Measurements from ENCODE around the gene MGST2. TPM values are rescaled to one million over a fixed set of nuclear protein-coding genes. Genes with fewer than 3 reads are reported as not detected.

The MGST2 gene
- total and polyA plus RNA-seq, 2 experiments from 2014 or later, result 4.6 to 19.1 TPM

DNA sequence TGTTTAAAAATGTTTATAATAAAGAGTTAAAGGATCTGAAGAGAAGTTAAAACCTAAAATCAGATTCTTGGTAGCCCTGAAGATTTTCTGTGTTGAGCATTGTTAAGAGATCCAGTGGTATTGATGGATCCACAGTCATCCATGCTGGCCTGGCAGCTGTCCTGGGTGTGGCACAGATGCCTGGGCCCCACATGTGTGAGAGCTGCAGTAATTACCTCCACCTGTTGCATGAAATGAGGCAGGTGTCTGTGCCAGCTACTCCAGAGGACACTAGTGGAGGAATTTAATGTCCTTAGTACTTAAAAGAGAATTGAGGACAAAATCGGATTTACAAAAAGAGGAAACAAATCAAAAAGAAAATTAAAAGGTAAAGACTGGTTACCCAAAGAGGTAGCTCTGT is 44.0 kb downstream of the MGST2 start (continued):
- no peak for TF ChIP-seq ZNF331 (CRISPR knock-in tag; IDR thresholded peaks at IDR 0.05; ENCODE audit: low read depth)
- TF ChIP-seq, protein P1, sequence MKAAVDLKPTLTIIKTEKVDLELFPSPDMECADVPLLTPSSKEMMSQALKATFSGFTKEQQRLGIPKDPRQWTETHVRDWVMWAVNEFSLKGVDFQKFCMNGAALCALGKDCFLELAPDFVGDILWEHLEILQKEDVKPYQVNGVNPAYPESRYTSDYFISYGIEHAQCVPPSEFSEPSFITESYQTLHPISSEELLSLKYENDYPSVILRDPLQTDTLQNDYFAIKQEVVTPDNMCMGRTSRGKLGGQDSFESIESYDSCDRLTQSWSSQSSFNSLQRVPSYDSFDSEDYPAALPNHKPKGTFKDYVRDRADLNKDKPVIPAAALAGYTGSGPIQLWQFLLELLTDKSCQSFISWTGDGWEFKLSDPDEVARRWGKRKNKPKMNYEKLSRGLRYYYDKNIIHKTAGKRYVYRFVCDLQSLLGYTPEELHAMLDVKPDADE (IDR thresholded peaks at IDR 0.05), result no peak
- no peak for TF ChIP-seq CREB1 (CRISPR knock-in tag; IDR thresholded peaks at IDR 0.05; ENCODE audit: low read depth)
- TF ChIP-seq NANOG (IDR thresholded peaks at IDR 0.05; ENCODE audit: borderline replicate concordance), result no peak
- TF ChIP-seq, protein P2, sequence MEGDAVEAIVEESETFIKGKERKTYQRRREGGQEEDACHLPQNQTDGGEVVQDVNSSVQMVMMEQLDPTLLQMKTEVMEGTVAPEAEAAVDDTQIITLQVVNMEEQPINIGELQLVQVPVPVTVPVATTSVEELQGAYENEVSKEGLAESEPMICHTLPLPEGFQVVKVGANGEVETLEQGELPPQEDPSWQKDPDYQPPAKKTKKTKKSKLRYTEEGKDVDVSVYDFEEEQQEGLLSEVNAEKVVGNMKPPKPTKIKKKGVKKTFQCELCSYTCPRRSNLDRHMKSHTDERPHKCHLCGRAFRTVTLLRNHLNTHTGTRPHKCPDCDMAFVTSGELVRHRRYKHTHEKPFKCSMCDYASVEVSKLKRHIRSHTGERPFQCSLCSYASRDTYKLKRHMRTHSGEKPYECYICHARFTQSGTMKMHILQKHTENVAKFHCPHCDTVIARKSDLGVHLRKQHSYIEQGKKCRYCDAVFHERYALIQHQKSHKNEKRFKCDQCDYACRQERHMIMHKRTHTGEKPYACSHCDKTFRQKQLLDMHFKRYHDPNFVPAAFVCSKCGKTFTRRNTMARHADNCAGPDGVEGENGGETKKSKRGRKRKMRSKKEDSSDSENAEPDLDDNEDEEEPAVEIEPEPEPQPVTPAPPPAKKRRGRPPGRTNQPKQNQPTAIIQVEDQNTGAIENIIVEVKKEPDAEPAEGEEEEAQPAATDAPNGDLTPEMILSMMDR (conservative IDR thresholded peaks at IDR 0.05; ENCODE audit: low read depth in 2 of 2), result no peak

DNA sequence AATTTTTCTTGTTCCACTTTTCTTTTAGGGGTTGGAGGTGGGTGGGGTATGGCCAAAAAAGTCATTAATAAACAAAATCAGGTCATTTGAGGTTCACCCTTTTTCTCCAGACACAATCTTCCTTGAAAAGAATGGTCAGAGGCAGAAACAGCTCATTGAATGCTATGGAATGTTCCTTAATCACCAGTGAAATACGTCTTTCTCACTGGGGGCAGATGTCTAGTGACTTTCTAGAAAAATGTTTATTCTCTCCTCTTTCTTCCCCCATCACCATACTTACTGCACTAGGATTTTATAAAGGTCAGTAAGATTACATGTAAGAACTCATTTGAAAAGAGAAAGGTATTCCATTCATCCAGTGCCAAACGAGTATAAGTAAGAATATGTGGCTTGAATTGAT is 44.5 kb downstream of the MGST2 start:
- H3K9me3 Mint-ChIP-seq, result peaks cover 11% of the 10 kb centered on the region; the same call in 2 of the 3 replicates
- Histone ChIP-seq H3K4me2 (no peak overlapping the region), H3K4me1 (ENCODE audit: insufficient read depth) (no peaks in the 10 kb centered on the region), H3K4me3 (no peak overlapping the region), H3K36me3 (ENCODE audit: insufficient read depth) (no peaks in the 10 kb centered on the region), H3K27me3 (ENCODE audit: insufficient read depth) (peaks cover 34% of the 10 kb centered on the region), H3K79me2 (replicated peaks; ENCODE audit: insufficient read depth) (no peaks in the 10 kb centered on the region), H2AFZ (no peak overlapping the region), H3K27ac (ENCODE audit: low read depth) (no peak overlapping the region), H3F3A (replicated peaks; ENCODE audit: low read depth) (no peaks in the 10 kb centered on the region), H4K20me1 (replicated peaks; ENCODE audit: insufficient read depth) (0 out of 2 replicates have a peak, but pooled peaks cover under 1% of the 10 kb centered on the region), H3K9me2 (ENCODE audit: insufficient read depth) (no peaks in the 10 kb centered on the region)
- H3K27me3 Mint-ChIP-seq (ENCODE audit: insufficient read depth, low read depth, poor library complexity), result peaks cover 11% of the 10 kb centered on the region
- no peak for DNase-seq (ENCODE audit: low spot score)
- no peak for ATAC-seq
- no peaks in the 10 kb centered on the region for H3K4me1 Mint-ChIP-seq
- H3K36me3 Mint-ChIP-seq (ENCODE audit: low read depth), result peaks cover 8% of the 10 kb centered on the region; the same call in 2 of the 3 replicates
- H3K4me3 Mint-ChIP-seq, result no peak overlapping the region
- H3K27ac Mint-ChIP-seq, result no peak overlapping the region
- TF ChIP-seq JUNB (IDR thresholded peaks at IDR 0.05; ENCODE audit: unreplicated experiment) (no peak), STAT1 (IDR thresholded peaks at IDR 0.05; ENCODE audit: unreplicated experiment) (no peak), ZNF114 (CRISPR knock-in tag; IDR thresholded peaks at IDR 0.05) (no peak), CREB1 (CRISPR knock-in tag; IDR thresholded peaks at IDR 0.05; ENCODE audit: low read depth) (no peak), EZH2phosphoT487 (IDR thresholded peaks at IDR 0.05; ENCODE audit: unreplicated experiment) (no peak), EZH2 (IDR thresholded peaks at IDR 0.05; ENCODE audit: low read depth, unreplicated experiment) (no peak), POLR2AphosphoS5 (IDR thresholded peaks at IDR 0.05; ENCODE audit: low read depth) (no peak)
- TF ChIP-seq, protein P3, sequence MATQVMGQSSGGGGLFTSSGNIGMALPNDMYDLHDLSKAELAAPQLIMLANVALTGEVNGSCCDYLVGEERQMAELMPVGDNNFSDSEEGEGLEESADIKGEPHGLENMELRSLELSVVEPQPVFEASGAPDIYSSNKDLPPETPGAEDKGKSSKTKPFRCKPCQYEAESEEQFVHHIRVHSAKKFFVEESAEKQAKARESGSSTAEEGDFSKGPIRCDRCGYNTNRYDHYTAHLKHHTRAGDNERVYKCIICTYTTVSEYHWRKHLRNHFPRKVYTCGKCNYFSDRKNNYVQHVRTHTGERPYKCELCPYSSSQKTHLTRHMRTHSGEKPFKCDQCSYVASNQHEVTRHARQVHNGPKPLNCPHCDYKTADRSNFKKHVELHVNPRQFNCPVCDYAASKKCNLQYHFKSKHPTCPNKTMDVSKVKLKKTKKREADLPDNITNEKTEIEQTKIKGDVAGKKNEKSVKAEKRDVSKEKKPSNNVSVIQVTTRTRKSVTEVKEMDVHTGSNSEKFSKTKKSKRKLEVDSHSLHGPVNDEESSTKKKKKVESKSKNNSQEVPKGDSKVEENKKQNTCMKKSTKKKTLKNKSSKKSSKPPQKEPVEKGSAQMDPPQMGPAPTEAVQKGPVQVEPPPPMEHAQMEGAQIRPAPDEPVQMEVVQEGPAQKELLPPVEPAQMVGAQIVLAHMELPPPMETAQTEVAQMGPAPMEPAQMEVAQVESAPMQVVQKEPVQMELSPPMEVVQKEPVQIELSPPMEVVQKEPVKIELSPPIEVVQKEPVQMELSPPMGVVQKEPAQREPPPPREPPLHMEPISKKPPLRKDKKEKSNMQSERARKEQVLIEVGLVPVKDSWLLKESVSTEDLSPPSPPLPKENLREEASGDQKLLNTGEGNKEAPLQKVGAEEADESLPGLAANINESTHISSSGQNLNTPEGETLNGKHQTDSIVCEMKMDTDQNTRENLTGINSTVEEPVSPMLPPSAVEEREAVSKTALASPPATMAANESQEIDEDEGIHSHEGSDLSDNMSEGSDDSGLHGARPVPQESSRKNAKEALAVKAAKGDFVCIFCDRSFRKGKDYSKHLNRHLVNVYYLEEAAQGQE (IDR thresholded peaks at IDR 0.05; ENCODE audit: unreplicated experiment), result no peak
- TF ChIP-seq, protein P4, sequence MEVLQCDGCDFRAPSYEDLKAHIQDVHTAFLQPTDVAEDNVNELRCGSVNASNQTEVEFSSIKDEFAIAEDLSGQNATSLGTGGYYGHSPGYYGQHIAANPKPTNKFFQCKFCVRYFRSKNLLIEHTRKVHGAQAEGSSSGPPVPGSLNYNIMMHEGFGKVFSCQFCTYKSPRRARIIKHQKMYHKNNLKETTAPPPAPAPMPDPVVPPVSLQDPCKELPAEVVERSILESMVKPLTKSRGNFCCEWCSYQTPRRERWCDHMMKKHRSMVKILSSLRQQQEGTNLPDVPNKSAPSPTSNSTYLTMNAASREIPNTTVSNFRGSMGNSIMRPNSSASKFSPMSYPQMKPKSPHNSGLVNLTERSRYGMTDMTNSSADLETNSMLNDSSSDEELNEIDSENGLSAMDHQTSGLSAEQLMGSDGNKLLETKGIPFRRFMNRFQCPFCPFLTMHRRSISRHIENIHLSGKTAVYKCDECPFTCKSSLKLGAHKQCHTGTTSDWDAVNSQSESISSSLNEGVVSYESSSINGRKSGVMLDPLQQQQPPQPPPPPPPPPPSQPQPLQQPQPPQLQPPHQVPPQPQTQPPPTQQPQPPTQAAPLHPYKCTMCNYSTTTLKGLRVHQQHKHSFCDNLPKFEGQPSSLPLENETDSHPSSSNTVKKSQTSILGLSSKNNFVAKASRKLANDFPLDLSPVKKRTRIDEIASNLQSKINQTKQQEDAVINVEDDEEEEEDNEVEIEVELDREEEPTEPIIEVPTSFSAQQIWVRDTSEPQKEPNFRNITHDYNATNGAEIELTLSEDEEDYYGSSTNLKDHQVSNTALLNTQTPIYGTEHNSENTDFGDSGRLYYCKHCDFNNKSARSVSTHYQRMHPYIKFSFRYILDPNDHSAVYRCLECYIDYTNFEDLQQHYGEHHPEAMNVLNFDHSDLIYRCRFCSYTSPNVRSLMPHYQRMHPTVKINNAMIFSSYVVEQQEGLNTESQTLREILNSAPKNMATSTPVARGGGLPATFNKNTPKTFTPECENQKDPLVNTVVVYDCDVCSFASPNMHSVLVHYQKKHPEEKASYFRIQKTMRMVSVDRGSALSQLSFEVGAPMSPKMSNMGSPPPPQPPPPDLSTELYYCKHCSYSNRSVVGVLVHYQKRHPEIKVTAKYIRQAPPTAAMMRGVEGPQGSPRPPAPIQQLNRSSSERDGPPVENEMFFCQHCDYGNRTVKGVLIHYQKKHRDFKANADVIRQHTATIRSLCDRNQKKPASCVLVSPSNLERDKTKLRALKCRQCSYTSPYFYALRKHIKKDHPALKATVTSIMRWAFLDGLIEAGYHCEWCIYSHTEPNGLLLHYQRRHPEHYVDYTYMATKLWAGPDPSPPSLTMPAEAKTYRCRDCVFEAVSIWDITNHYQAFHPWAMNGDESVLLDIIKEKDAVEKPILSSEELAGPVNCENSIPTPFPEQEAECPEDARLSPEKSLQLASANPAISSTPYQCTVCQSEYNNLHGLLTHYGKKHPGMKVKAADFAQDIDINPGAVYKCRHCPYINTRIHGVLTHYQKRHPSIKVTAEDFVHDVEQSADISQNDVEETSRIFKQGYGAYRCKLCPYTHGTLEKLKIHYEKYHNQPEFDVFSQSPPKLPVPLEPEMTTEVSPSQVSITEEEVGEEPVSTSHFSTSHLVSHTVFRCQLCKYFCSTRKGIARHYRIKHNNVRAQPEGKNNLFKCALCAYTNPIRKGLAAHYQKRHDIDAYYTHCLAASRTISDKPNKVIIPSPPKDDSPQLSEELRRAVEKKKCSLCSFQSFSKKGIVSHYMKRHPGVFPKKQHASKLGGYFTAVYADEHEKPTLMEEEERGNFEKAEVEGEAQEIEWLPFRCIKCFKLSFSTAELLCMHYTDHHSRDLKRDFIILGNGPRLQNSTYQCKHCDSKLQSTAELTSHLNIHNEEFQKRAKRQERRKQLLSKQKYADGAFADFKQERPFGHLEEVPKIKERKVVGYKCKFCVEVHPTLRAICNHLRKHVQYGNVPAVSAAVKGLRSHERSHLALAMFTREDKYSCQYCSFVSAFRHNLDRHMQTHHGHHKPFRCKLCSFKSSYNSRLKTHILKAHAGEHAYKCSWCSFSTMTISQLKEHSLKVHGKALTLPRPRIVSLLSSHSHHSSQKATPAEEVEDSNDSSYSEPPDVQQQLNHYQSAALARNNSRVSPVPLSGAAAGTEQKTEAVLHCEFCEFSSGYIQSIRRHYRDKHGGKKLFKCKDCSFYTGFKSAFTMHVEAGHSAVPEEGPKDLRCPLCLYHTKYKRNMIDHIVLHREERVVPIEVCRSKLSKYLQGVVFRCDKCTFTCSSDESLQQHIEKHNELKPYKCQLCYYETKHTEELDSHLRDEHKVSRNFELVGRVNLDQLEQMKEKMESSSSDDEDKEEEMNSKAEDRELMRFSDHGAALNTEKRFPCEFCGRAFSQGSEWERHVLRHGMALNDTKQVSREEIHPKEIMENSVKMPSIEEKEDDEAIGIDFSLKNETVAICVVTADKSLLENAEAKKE (CRISPR knock-in tag; IDR thresholded peaks at IDR 0.05), result no peak

Data from GM23338 (cell line).